Ishikawa (cell line): ENCODE measurements around the gene ARHGAP26.

Experiments used
- EGR1 ChIP-seq: IDR thresholded peaks from 2 replicates; pipeline ENCODE4 v1.6.1; 2012
- EP300 ChIP-seq: IDR thresholded peaks from 2 replicates; pipeline ENCODE4 v1.6.1; 2012; ENCODE audit warnings: borderline replicate concordance
- MAX ChIP-seq: IDR thresholded peaks from 2 replicates; pipeline ENCODE4 v1.6.1; 2012
- RAD21 ChIP-seq: IDR thresholded peaks from 2 replicates; pipeline ENCODE4 v1.6.1; 2012; ENCODE audit warnings: low read depth
- REST ChIP-seq: IDR thresholded peaks from 2 replicates; pipeline ENCODE4 v1.6.1; 2012; ENCODE audit warnings: low read depth, mild to moderate bottlenecking
- TAF1 ChIP-seq: IDR thresholded peaks from 2 replicates; pipeline ENCODE4 v1.6.1; 2012; ENCODE audit warnings: low read depth, mild to moderate bottlenecking
- YY1 ChIP-seq: IDR thresholded peaks from 2 replicates; pipeline ENCODE4 v1.6.1; 2012; ENCODE audit warnings: low read depth

GRCh38 chr5:143182106-143182505 is 411.9 kb downstream of the ARHGAP26 start:
- TF ChIP-seq EGR1 (no peak), REST (no peak), TAF1 (no peak), YY1 (no peak), RAD21 (no peak), MAX (no peak), EP300 (no peak)
